BLaER1 (cell line): ENCODE measurements around the gene PPP1R7.

ENCODE experiments used
- H3K27ac ChIP-seq: shearing (Covaris generic); formaldehyde crosslinking; 2 replicates; pipeline ENCODE4 v1.8.1; 2022
- H3K27me3 ChIP-seq: shearing (Covaris generic); formaldehyde crosslinking; 2 replicates; pipeline ENCODE4 v1.8.1; 2022
- H3K36me3 ChIP-seq: shearing (Covaris generic); formaldehyde crosslinking; 2 replicates; pipeline ENCODE4 v1.8.1; 2022
- H3K4me1 ChIP-seq: shearing (Covaris generic); formaldehyde crosslinking; 2 replicates; pipeline ENCODE4 v1.8.1; 2022
- H3K4me2 ChIP-seq: shearing (Covaris generic); formaldehyde crosslinking; 2 replicates; pipeline ENCODE4 v1.8.1; 2022
- H3K4me3 ChIP-seq: shearing (Covaris generic); formaldehyde crosslinking; 2 replicates; pipeline ENCODE4 v1.8.1; 2022
- H3K9ac ChIP-seq: shearing (Covaris generic); formaldehyde crosslinking; 2 replicates; pipeline ENCODE4 v1.8.1; 2022
- H3K9me3 ChIP-seq: shearing (Covaris generic); formaldehyde crosslinking; 2 replicates; pipeline ENCODE4 v1.8.1; 2022
- H4K20me1 ChIP-seq: shearing (Covaris generic); formaldehyde crosslinking; 2 replicates; pipeline ENCODE4 v1.8.1; 2022
- Cebpa-rat ChIP-seq: shearing (Covaris generic); IDR thresholded peaks from 2 replicates; pipeline ENCODE4 v1.8.1; 2022

Gene PPP1R7

GRCh38 chr2:241217320-241218031 is 67.2 kb downstream of the PPP1R7 start:
- no peaks in the 10 kb centered on the region for H3K9me3 ChIP-seq
- H3K36me3 ChIP-seq = no peaks in the 10 kb centered on the region
- H3K27ac ChIP-seq = peak overlapping the region; percentile 1; the same call in 1 of the 2 replicates
- H3K9ac ChIP-seq = no peak overlapping the region
- no peaks in the 10 kb centered on the region for H3K27me3 ChIP-seq
- H3K4me1 ChIP-seq = peaks cover 24% of the 10 kb centered on the region
- no peaks in the 10 kb centered on the region for H4K20me1 ChIP-seq
- H3K4me3 ChIP-seq = peak overlapping the region; percentile 57
- TF ChIP-seq Cebpa-rat = no peak
- H3K4me2 ChIP-seq = peak overlapping the region; percentile 77

GRCh38 chr2:241218131-241219029 is 68.1 kb downstream of the PPP1R7 start:
- no peak overlapping the region for H3K27ac ChIP-seq
- TF ChIP-seq Cebpa-rat = no peak

GRCh38 chr2:241219030-241219382 is 68.7 kb downstream of the PPP1R7 start:
- H3K36me3 ChIP-seq = no peaks in the 10 kb centered on the region
- H4K20me1 ChIP-seq = no peaks in the 10 kb centered on the region
- TF ChIP-seq Cebpa-rat = no peak
- peak overlapping the region; percentile 77 for H3K9ac ChIP-seq
- no peaks in the 10 kb centered on the region for H3K27me3 ChIP-seq
- no peak overlapping the region for H3K27ac ChIP-seq
- peaks cover 36% of the 10 kb centered on the region for H3K4me1 ChIP-seq
- H3K4me2 ChIP-seq = peak overlapping the region; percentile 98
- peak overlapping the region; percentile 70 for H3K4me3 ChIP-seq
- H3K9me3 ChIP-seq = no peaks in the 10 kb centered on the region

More at GRCh38 chr2:241218131-241219029, 68.1 kb downstream of the PPP1R7 start:
- no peaks in the 10 kb centered on the region for H3K9me3 ChIP-seq
- no peaks in the 10 kb centered on the region for H4K20me1 ChIP-seq
- peaks cover 30% of the 10 kb centered on the region for H3K4me1 ChIP-seq
- peak overlapping the region; percentile 70 for H3K4me3 ChIP-seq
- peak overlapping the region; percentile 77 for H3K9ac ChIP-seq
- H3K36me3 ChIP-seq = no peaks in the 10 kb centered on the region
- H3K27me3 ChIP-seq = no peaks in the 10 kb centered on the region
- peak overlapping the region; percentile 98 for H3K4me2 ChIP-seq

GRCh38 chr2:241219856-241220356 is 69.6 kb downstream of the PPP1R7 start:
- peaks cover 42% of the 10 kb centered on the region for H3K4me1 ChIP-seq

GRCh38 chr2:241223211-241224017 is 73.1 kb downstream of the PPP1R7 start:
- Histone ChIP-seq H3K4me2 (peak overlapping the region; percentile 40), H3K9me3 (no peaks in the 10 kb centered on the region), H3K36me3 (peaks cover 35% of the 10 kb centered on the region), H3K4me3 (no peak overlapping the region), H3K4me1 (peaks cover 36% of the 10 kb centered on the region), H3K27me3 (no peaks in the 10 kb centered on the region), H3K9ac (no peak overlapping the region), H3K27ac (0 out of 2 replicates have a peak overlapping the region, but pooled peaks have one; percentile 18), H4K20me1 (peaks cover 21% of the 10 kb centered on the region)
- no peak for TF ChIP-seq Cebpa-rat

More at GRCh38 chr2:241219856-241220356, 69.6 kb downstream of the PPP1R7 start:
- H3K4me3 ChIP-seq = no peak overlapping the region
- peaks cover under 1% of the 10 kb centered on the region; the same call in 1 of the 2 replicates for H3K36me3 ChIP-seq
- H3K27me3 ChIP-seq = no peaks in the 10 kb centered on the region
- no peaks in the 10 kb centered on the region for H3K9me3 ChIP-seq
- peak overlapping the region; percentile 98 for H3K4me2 ChIP-seq
- no peak for TF ChIP-seq Cebpa-rat
- H3K9ac ChIP-seq = no peak overlapping the region
- no peaks in the 10 kb centered on the region for H4K20me1 ChIP-seq
- no peak overlapping the region for H3K27ac ChIP-seq

GRCh38 chr2:241224018-241224850 is 74.0 kb downstream of the PPP1R7 start:
- 0 out of 2 replicates have a peak overlapping the region, but pooled peaks have one; percentile 18 for H3K27ac ChIP-seq
- no peaks in the 10 kb centered on the region for H3K27me3 ChIP-seq
- H3K36me3 ChIP-seq = peaks cover 43% of the 10 kb centered on the region
- no peak for TF ChIP-seq Cebpa-rat
- no peak overlapping the region for H3K4me3 ChIP-seq
- peak overlapping the region; percentile 40 for H3K4me2 ChIP-seq
- H3K9ac ChIP-seq = no peak overlapping the region
- H3K9me3 ChIP-seq = no peaks in the 10 kb centered on the region
- H3K4me1 ChIP-seq = peaks cover 31% of the 10 kb centered on the region
- peaks cover 30% of the 10 kb centered on the region for H4K20me1 ChIP-seq

GRCh38 chr2:241224851-241225438 is 74.7 kb downstream of the PPP1R7 start:
- Histone ChIP-seq H3K27ac (no peak overlapping the region), H3K4me3 (no peak overlapping the region), H4K20me1 (peaks cover 32% of the 10 kb centered on the region), H3K9me3 (no peaks in the 10 kb centered on the region), H3K4me2 (no peak overlapping the region), H3K36me3 (peaks cover 49% of the 10 kb centered on the region), H3K4me1 (peaks cover 24% of the 10 kb centered on the region), H3K9ac (no peak overlapping the region), H3K27me3 (no peaks in the 10 kb centered on the region)
- TF ChIP-seq Cebpa-rat = no peak

- peaks cover 32% of the 10 kb centered on the region for H4K20me1 ChIP-seq
- H3K9ac ChIP-seq = no peak overlapping the region
- H3K27ac ChIP-seq = no peak overlapping the region
- H3K4me1 ChIP-seq = peaks cover 18% of the 10 kb centered on the region
- no peak overlapping the region for H3K4me3 ChIP-seq
- no peaks in the 10 kb centered on the region for H3K27me3 ChIP-seq
- no peak overlapping the region for H3K4me2 ChIP-seq
- TF ChIP-seq Cebpa-rat = no peak
- peaks cover 55% of the 10 kb centered on the region for H3K36me3 ChIP-seq
- H3K9me3 ChIP-seq = no peaks in the 10 kb centered on the region
Measured at GRCh38 chr2:241225545-241225944, 75.3 kb downstream of the PPP1R7 start.
